ENCODE results near the gene GRID2.
"Not testable (repeated sequence)": the region's sequence is repeated elsewhere in the genome, so short reads cannot be mapped to it uniquely, and the experiment has no call there.

GRCh38 chr4:92438722-92439121 lies 135.0 kb downstream of the GRID2 start:
- TF ChIP-seq CTCF (conservative IDR thresholded peaks at IDR 0.05); ZFX (IDR thresholded peaks at IDR 0.05): not testable (repeated sequence)
